Measurements from ENCODE around the gene TADA2B. TPM values are rescaled to one million over a fixed set of nuclear protein-coding genes. Genes with fewer than 3 reads are reported as not detected.

TADA2B gene
- total and polyA plus RNA-seq, 10 of the 15 experiments (the other 5 are each of a cell fraction or from before 2014, with no cell fraction given) = 0.66 to 12.0 (median 5.6) TPM

GRCh38 chr4:7016512-7016911 lies 26.7 kb upstream of the TADA2B start:
- ChIA-PET POLR2A (no interaction called here), CTCF (no interaction called here)
- no peak for ATAC-seq

More at GRCh38 chr4:7016512-7016911, 26.7 kb upstream of the TADA2B start:
- no peak overlapping the region for H3K27ac ChIP-seq (ENCODE audit: control insufficient read depth, insufficient read depth)
- DNase-seq (ENCODE audit: low read depth, low spot score) (no peak), FAIRE-seq (no peak)
- intact Hi-C loops (cut with micrococcal nuclease; ENCODE audit: unreplicated experiment) (no loop called here), in situ Hi-C loops (cut with MboI) (no loop called here)
- H4K20me1 ChIP-seq (ENCODE audit: control insufficient read depth, insufficient read depth) = no peaks in the 10 kb centered on the region
- peaks cover 25 to 26% of the 10 kb centered on the region in 2 experiments for H3K36me3 ChIP-seq (ENCODE audit: control insufficient read depth in 2 of 2, insufficient read depth in 2 of 2, low read length in 1 of 2)
- no peak overlapping the region for H2AFZ ChIP-seq (ENCODE audit: control insufficient read depth, low read depth, low read length)
- RAD21 ChIA-PET (ENCODE audit: unreplicated experiment) = no interaction called here
- TF ChIP-seq POLR2AphosphoS2 (IDR thresholded peaks at IDR 0.05; ENCODE audit: low read depth, low read length) (no peak), CHD2 (IDR thresholded peaks at IDR 0.05; ENCODE audit: borderline replicate concordance, low read depth, low read length) (no peak), USF2 (IDR thresholded peaks at IDR 0.05; ENCODE audit: borderline replicate concordance, low read depth, low read length) (no peak), MYB (IDR thresholded peaks at IDR 0.05; ENCODE audit: borderline replicate concordance, low read depth, low read length) (no peak), ZNF687 (IDR thresholded peaks at IDR 0.05) (no peak), USF1 (IDR thresholded peaks at IDR 0.05; ENCODE audit: borderline replicate concordance, extremely low read length, insufficient read depth, low read depth, low read length) (no peak), RUNX3 (IDR thresholded peaks at IDR 0.05; ENCODE audit: low read length) (no peak), SMARCA5 (IDR thresholded peaks at IDR 0.05) (no peak), SMAD1 (IDR thresholded peaks at IDR 0.05; ENCODE audit: low read depth, partially characterized antibody) (no peak), SUZ12 (IDR thresholded peaks at IDR 0.05; ENCODE audit: unreplicated experiment) (no peak), ZBTB40 (IDR thresholded peaks at IDR 0.05; ENCODE audit: borderline replicate concordance) (no peak), TBL1XR1 (IDR thresholded peaks at IDR 0.05; ENCODE audit: low read depth, low read length) (no peak), CBX5 (IDR thresholded peaks at IDR 0.05; ENCODE audit: low read depth) (no peak), MEF2B (IDR thresholded peaks at IDR 0.05; ENCODE audit: partially characterized antibody, poor library complexity, severe bottlenecking) (no peak), BRCA1 (IDR thresholded peaks at IDR 0.05; ENCODE audit: low read depth, low read length) (no peak)
- 97% methylated on average over 6 of the region's 6 CpGs for WGBS (ENCODE audit: insufficient coverage, insufficient replicate concordance, low lambda C conversion rate, missing lambda C conversion rate)
- H3K4me1 ChIP-seq (ENCODE audit: control insufficient read depth, insufficient read depth, low read length) = peaks cover 17% of the 10 kb centered on the region
- H3K4me2 ChIP-seq (ENCODE audit: control insufficient read depth, insufficient read depth) = no peak overlapping the region
- BruUV-seq (replicated peaks) = no TSS peak
- SMC1A ChIA-PET (ENCODE audit: uncharacterized antibody, unreplicated experiment) = interaction anchor here (1.0 kb wide), 1 partner anchor 29 kb away, joined by 3 read pairs; no protein-coding TSS in a partner anchor
- H3K9me3 ChIP-seq (replicated peaks; ENCODE audit: control insufficient read depth, insufficient read depth, low read length) = no peaks in the 10 kb centered on the region; the same call in 1 of the 3 replicates
- H3K79me2 ChIP-seq (ENCODE audit: control insufficient read depth, insufficient read depth, low read length) = no peaks in the 10 kb centered on the region; the same call in 1 of the 2 replicates
- H3K9ac ChIP-seq (ENCODE audit: control insufficient read depth, insufficient read depth, low read length) = no peak overlapping the region
- no peaks in the 10 kb centered on the region for H3K27me3 ChIP-seq (replicated peaks in 1 of 2; ENCODE audit: control insufficient read depth in 2 of 2, insufficient read depth in 2 of 2, low read length in 1 of 2)
- H3K4me3 ChIP-seq = no peak overlapping the region

All from GM12878 (cell line).